LNCaP clone FGC (cell line): ENCODE results near the gene CREBBP.
A peak's percentile ranks its signal among the peaks of the same experiment; 100 is the strongest.
"Not testable (repeated sequence)": the region's sequence is repeated elsewhere in the genome, so short reads cannot be mapped to it uniquely, and the experiment has no call there.

Source experiments
- DNase-seq: peaks from one replicate; pipeline ENCODE4 v3.0.0-alpha.2; 2011; ENCODE audit warnings: low read depth
- H3K4me3 ChIP-seq: 2 replicates; pipeline ENCODE4 v1.5.1; 2011; ENCODE audit warnings: mild to moderate bottlenecking, low read depth, low read length, control low read depth
- TF ChIP-seq, protein P1 (sequence below): IDR thresholded peaks from 2 replicates; pipeline ENCODE4 v1.5.1; 2012; ENCODE audit warnings: mild to moderate bottlenecking; ENCODE audit not compliant: control insufficient read depth, insufficient read depth; ENCODE audit errors: extremely low read depth

The CREBBP gene

DNA sequence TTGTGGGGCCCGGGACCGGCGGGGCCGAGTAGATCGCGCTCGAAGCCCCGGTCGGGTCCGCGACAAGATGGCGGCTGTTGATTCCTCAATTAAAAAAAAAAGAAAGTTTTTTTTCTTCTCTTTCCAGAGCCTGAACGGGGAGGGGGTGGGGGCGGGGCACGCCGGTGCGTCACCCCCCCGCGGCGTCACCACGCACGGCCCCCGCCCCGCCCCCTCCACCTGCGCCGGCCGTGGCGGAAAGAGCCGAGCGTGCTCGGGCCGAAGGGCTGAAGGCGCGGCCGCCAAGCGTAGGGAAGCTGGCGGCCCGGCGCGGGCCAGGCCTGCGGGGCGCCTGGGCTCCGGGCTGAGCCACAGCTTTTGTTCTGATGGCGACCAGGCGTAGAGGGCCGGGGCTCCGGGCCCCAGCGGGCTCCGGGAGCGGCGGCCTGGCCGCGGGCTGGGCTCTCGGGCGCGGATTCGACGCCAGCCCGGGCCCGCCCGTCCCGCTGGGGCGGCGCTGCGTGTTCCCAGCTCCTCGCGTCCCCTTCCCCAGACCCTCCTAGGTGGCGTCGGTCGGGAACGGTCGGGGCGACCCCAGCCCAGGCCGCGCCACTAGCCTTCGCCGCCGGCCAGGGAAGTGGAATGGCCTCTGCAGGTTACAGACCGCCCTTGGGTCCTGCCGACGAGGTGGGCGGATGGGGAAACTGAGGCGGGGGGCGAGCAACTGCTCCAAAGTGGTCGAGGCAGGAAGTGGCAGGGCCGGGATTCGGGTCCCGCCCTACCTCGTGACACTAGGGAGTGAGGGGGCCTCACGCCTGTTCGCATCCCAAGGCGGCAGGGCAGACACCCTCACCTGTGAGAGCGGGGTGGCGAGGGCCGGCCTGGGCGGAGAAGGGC lies at the start of gene CREBBP:
CREBBP (minus strand) TSS at position 91 of the 876 bp plus-strand sequence. CDS start 797 bp downstream, outside the sequence.
- H3K4me3 ChIP-seq, result peak within 1 kb of the TSS; percentile 68
- peak; percentile 31 for DNase-seq
- TF ChIP-seq, protein P1, sequence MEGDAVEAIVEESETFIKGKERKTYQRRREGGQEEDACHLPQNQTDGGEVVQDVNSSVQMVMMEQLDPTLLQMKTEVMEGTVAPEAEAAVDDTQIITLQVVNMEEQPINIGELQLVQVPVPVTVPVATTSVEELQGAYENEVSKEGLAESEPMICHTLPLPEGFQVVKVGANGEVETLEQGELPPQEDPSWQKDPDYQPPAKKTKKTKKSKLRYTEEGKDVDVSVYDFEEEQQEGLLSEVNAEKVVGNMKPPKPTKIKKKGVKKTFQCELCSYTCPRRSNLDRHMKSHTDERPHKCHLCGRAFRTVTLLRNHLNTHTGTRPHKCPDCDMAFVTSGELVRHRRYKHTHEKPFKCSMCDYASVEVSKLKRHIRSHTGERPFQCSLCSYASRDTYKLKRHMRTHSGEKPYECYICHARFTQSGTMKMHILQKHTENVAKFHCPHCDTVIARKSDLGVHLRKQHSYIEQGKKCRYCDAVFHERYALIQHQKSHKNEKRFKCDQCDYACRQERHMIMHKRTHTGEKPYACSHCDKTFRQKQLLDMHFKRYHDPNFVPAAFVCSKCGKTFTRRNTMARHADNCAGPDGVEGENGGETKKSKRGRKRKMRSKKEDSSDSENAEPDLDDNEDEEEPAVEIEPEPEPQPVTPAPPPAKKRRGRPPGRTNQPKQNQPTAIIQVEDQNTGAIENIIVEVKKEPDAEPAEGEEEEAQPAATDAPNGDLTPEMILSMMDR, result no peak

DNA sequence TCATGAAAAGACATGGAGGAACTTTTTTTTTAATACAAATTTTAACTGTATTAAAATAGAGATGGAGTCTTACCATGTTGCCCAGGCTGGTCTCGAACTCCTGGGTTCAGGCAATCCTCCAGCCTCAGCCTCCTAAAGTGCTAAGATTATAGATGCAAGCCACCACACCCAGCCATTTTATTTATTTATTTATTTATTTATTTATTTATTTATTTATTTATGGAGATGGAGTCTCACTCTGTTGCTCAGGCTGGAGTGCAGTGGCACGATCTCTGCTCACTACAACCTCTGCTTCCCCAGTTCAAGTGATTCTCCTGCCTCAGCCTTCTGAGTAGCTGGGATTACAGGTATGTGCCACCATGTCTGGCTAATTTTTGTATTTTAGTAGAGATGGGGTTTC lies 46.6 kb upstream of the CREBBP start:
- not testable (repeated sequence) for DNase-seq

DNA sequence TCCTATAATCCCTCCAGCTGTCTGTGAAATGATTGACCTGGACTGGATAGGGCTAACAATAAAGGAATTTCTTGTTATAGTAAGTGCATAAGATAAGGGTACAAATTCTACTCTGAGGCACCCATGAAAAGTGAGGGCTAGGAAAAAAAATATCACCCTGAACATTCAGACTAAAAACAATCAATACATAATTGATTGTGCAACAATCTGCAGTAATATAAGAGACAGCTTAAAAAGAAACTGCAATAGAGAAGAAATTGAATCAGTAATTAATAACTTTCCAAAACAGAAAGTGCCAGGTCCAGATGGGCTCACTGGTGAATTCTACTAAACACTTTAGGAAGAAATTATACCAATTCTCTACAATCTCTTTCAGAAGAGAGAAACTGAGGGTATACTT lies 44.2 kb upstream of the CREBBP start:
- H3K4me3 ChIP-seq, result no peak overlapping the region
- TF ChIP-seq, protein P1, result no peak
- no peak for DNase-seq

More for the DNA sequence above, 46.6 kb upstream of the CREBBP start:
- H3K4me3 ChIP-seq, result not testable (repeated sequence)

DNA sequence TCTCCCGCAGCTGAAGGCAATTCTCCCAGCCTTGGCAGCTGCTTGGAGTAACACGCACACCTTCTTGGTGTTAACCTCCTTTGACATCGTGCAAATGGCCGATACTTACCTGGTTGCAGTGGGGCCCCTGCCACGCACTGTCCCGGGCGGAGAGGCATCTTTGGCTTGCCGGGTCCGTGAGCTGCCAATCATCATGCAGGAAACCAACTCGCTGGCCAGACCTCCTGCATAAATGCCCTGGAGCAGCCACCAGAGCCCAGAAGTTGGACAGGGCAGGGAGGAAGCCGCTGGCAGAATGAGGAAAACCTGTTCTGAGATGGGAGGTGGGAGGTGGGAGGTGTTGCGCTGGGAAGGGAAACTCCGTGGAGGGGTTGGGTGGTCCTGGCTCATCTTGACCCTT lies 41.7 kb upstream of the CREBBP start:
- TF ChIP-seq, protein P1, result no peak
- H3K4me3 ChIP-seq, result no peak overlapping the region
- peak; percentile 56 for DNase-seq

DNA sequence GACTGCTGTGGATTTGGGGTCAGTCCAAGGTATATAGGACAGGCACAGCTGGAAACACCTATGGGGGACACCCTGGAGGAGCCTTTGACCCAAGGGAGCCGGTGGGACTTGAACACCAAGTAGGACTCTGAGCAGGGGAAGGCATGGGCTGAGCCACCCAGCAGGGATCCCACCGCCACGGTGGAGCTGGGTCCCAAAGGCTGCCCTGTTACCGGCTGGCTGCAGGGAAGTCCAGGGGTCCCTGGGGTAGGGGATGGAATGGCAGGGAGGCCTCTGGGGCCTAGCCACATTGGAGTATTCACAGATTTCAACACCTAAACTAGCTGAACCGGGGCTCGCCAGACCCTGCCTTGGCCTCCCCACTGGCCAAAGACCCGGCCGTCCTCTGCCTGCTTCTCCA lies 39.7 kb upstream of the CREBBP start:
- no peak for DNase-seq
- TF ChIP-seq, protein P1, result no peak
- H3K4me3 ChIP-seq, result no peak overlapping the region

DNA sequence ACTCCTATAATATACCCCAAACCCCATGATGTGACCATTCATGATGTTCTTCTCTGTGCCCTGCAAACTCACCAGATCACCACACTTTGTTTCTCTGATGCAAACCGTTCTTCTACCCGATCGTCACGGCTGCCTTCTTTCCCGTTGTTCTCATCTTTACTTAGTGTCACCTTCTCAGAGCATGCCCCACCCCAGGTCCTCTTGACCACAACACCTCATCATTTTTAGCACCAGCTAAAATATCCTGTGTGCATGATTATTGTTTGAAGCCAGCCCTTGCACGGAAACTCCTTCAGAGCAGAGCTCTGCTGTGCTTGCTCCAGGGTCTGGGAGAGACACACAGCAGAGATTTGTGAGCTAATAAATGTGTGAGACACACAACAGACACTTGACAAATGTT lies 38.9 kb upstream of the CREBBP start:
- TF ChIP-seq, protein P1, result no peak
- no peak for DNase-seq

DNA sequence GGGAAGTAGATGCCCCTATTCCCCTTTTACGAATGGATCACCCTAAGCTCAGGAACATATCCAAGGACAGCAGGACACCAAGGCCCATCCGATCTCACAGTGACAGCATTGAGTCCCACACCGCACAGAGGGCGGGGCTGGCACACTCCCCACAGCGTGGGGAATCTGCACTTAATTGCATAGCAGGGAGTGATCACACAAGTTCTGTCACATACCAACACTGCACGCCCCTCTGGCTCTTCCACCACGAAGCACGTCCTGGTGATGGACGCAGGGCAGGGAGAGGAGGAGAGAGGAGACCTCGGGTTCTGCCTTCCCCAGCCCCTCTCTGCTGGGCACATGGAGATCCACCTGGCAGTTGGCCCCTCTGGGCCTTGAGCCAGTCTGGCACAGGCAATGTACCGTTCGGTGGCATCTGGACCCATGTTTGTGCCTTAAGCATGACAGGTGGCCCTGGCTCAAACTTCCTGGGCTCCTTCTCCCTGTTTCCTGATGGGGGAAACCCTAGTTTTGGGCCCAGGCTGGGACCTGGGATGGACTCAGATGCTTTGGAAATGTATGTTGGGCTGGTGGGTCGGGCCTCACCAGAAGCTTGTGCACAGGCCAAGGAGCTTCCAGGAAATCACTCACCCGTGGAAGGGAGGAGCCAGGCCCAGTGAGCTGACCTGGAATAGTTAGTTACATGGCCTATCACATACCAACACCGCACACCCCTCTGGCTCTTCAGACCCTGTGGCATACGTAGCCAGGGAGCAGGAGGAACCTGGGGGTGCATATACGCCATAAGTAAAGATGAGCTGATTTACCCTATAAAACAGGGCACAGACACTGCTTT lies 35.1 kb upstream of the CREBBP start:
- no peak for DNase-seq
- no peak overlapping the region for H3K4me3 ChIP-seq
- TF ChIP-seq, protein P1, result no peak

More for the DNA sequence above, 38.9 kb upstream of the CREBBP start:
- no peak overlapping the region for H3K4me3 ChIP-seq
